SK-N-SH treated with all-trans-retinoic acid at 6 μM for 48 hours (cell line): Measurements from ENCODE around the gene SLC35E4.
A peak's percentile ranks its signal among the peaks of the same experiment; 100 is the strongest.

Source experiments
- ATAC-seq: fragments of 200-7000 bp; cut with Tn5 transposase; 3 replicates; pipeline ENCODE4 v1.9.1; 2020; ENCODE audit warnings: mild to moderate bottlenecking, moderate library complexity
- ARNTL ChIP-seq: fragments of 450-650 bp; formaldehyde crosslinking; IDR thresholded peaks from 2 replicates; pipeline ENCODE4 v1.5.0; 2020; ENCODE audit warnings: low read depth, mild to moderate bottlenecking, moderate library complexity, borderline replicate concordance
- BACH2 ChIP-seq: fragments of 250-450 bp; sonication (Bioruptor Pico); IDR thresholded peaks from 2 replicates; pipeline ENCODE4 v1.9.0; 2021; ENCODE audit warnings: mild to moderate bottlenecking, borderline replicate concordance
- CSDC2 ChIP-seq: fragments of 250-450 bp; sonication (Bioruptor Pico); IDR thresholded peaks from 2 replicates; pipeline ENCODE4 v1.5.0; 2020; ENCODE audit warnings: mild to moderate bottlenecking, moderate library complexity
- ESRRG ChIP-seq: fragments of 250-450 bp; sonication (Bioruptor Pico); IDR thresholded peaks from 2 replicates; pipeline ENCODE4 v1.6.1; 2021; ENCODE audit warnings: mild to moderate bottlenecking
- PPARA ChIP-seq: fragments of 250-450 bp; sonication (Bioruptor Pico); IDR thresholded peaks from 2 replicates; pipeline ENCODE4 v1.5.0; 2020; ENCODE audit warnings: mild to moderate bottlenecking, borderline replicate concordance
- SNAI2 ChIP-seq: fragments of 250-450 bp; sonication (Bioruptor Pico); IDR thresholded peaks from 2 replicates; pipeline ENCODE4 v1.5.0; 2020; ENCODE audit warnings: mild to moderate bottlenecking, moderate library complexity
- TOX ChIP-seq: fragments of 250-450 bp; sonication (Bioruptor Pico); IDR thresholded peaks from 2 replicates; pipeline ENCODE4 v1.8.0; 2021; ENCODE audit warnings: mild to moderate bottlenecking, moderate library complexity, borderline replicate concordance
- ZC3H10 ChIP-seq: fragments of 250-450 bp; sonication (Bioruptor Pico); IDR thresholded peaks from 2 replicates; pipeline ENCODE4 v1.5.1; 2021; ENCODE audit warnings: mild to moderate bottlenecking, moderate library complexity
- ZFP3 ChIP-seq: fragments of 250-450 bp; sonication (Bioruptor Pico); IDR thresholded peaks from 2 replicates; pipeline ENCODE4 v1.5.0; 2020; ENCODE audit warnings: mild to moderate bottlenecking, moderate library complexity
- ZFP30 ChIP-seq: fragments of 450-650 bp; formaldehyde crosslinking; IDR thresholded peaks from 2 replicates; pipeline ENCODE4 v1.5.0; 2022; ENCODE audit warnings: mild to moderate bottlenecking, moderate library complexity
- ZNF70 ChIP-seq: fragments of 450-650 bp; formaldehyde crosslinking; IDR thresholded peaks from 2 replicates; pipeline ENCODE4 v1.5.0; 2020; ENCODE audit warnings: mild to moderate bottlenecking, moderate library complexity
- ZNF8 ChIP-seq: fragments of 450-650 bp; formaldehyde crosslinking; IDR thresholded peaks from 2 replicates; pipeline ENCODE4 v1.5.0; 2020; ENCODE audit warnings: mild to moderate bottlenecking, moderate library complexity
- TF ChIP-seq, protein P1 (sequence below): fragments of 250-450 bp; sonication (Bioruptor Pico); IDR thresholded peaks from 2 replicates; pipeline ENCODE4 v1.8.0; 2020; ENCODE audit warnings: mild to moderate bottlenecking, moderate library complexity, borderline replicate concordance
- TF ChIP-seq, protein P2 (sequence below): fragments of 250-450 bp; sonication (Bioruptor Pico); IDR thresholded peaks from 2 replicates; pipeline ENCODE4 v1.5.1; 2020; ENCODE audit warnings: low read depth, mild to moderate bottlenecking, moderate library complexity
- TF ChIP-seq, protein P3 (sequence below): fragments of 250-450 bp; sonication (Bioruptor Pico); IDR thresholded peaks from 2 replicates; pipeline ENCODE4 v1.5.0; 2020; ENCODE audit warnings: mild to moderate bottlenecking, moderate library complexity

The SLC35E4 gene

DNA sequence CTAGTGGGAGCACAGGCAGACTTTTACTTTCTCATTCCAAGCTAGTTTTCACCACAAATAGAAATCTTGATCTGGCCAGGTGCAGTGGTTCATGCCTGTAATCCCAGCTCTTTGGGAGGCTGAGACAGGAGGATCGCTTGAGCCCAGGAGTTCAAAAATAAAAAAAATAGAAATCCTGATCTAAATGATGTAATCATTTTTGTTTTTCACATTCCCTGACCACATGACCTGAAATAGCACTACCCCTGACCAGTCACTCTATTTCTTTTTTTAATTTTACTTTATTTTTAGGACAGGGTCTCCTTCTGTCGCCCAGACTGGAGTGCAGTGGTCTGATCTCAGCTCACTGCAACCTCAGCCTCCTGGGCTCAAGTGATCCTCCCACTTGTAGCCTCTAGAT, 30.9 kb upstream of the SLC35E4 start:
- no peak for ATAC-seq
- TF ChIP-seq, protein P1, sequence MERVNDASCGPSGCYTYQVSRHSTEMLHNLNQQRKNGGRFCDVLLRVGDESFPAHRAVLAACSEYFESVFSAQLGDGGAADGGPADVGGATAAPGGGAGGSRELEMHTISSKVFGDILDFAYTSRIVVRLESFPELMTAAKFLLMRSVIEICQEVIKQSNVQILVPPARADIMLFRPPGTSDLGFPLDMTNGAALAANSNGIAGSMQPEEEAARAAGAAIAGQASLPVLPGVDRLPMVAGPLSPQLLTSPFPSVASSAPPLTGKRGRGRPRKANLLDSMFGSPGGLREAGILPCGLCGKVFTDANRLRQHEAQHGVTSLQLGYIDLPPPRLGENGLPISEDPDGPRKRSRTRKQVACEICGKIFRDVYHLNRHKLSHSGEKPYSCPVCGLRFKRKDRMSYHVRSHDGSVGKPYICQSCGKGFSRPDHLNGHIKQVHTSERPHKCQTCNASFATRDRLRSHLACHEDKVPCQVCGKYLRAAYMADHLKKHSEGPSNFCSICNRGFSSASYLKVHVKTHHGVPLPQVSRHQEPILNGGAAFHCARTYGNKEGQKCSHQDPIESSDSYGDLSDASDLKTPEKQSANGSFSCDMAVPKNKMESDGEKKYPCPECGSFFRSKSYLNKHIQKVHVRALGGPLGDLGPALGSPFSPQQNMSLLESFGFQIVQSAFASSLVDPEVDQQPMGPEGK: no peak
- TF ChIP-seq, protein P2, sequence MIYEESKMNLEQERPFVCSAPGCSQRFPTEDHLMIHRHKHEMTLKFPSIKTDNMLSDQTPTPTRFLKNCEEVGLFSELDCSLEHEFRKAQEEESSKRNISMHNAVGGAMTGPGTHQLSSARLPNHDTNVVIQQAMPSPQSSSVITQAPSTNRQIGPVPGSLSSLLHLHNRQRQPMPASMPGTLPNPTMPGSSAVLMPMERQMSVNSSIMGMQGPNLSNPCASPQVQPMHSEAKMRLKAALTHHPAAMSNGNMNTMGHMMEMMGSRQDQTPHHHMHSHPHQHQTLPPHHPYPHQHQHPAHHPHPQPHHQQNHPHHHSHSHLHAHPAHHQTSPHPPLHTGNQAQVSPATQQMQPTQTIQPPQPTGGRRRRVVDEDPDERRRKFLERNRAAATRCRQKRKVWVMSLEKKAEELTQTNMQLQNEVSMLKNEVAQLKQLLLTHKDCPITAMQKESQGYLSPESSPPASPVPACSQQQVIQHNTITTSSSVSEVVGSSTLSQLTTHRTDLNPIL (CRISPR knock-in tag): no peak
- TF ChIP-seq ZFP3 (CRISPR knock-in tag) (no peak), TOX (CRISPR knock-in tag) (no peak), ARNTL (CRISPR knock-in tag) (no peak)

DNA sequence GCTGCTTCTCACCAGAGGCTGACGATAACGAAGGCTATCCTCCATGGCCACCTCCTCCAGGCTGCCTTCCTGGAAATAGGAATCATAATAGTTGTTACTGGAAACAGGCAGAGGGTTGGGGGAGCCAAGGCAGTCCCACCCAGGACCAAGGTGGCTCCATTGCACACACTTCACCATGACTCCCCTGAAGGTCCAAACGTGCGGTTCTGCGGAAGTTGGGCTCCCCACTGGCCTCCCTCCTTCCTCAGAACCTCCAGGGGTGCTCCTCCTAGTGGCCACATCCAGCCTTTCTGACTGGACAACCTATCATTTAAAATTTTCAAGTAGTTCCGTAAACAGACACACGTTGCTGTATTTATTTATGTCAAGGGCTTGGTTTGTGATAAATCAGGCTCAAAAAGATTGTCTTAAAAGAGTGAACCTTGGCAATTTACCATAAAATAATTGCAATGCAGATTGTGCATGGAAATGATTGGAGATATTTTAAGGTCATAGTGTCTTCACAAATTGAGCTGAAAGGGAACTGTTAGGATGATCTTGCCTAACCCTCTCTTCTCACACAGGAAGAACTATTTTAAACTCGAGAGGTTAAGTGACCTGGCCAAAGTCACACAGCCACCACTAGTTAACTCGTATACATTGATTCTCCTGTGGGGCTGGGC, 30.0 kb upstream of the SLC35E4 start:
- ATAC-seq: peak; percentile 61
- TF ChIP-seq ZNF8 (CRISPR knock-in tag) (no peak), ZNF70 (CRISPR knock-in tag) (no peak), ZFP3 (CRISPR knock-in tag) (no peak), ZFP30 (CRISPR knock-in tag) (no peak), ZC3H10 (CRISPR knock-in tag) (no peak), BACH2 (CRISPR knock-in tag) (no peak)
- TF ChIP-seq, protein P1: no peak

DNA sequence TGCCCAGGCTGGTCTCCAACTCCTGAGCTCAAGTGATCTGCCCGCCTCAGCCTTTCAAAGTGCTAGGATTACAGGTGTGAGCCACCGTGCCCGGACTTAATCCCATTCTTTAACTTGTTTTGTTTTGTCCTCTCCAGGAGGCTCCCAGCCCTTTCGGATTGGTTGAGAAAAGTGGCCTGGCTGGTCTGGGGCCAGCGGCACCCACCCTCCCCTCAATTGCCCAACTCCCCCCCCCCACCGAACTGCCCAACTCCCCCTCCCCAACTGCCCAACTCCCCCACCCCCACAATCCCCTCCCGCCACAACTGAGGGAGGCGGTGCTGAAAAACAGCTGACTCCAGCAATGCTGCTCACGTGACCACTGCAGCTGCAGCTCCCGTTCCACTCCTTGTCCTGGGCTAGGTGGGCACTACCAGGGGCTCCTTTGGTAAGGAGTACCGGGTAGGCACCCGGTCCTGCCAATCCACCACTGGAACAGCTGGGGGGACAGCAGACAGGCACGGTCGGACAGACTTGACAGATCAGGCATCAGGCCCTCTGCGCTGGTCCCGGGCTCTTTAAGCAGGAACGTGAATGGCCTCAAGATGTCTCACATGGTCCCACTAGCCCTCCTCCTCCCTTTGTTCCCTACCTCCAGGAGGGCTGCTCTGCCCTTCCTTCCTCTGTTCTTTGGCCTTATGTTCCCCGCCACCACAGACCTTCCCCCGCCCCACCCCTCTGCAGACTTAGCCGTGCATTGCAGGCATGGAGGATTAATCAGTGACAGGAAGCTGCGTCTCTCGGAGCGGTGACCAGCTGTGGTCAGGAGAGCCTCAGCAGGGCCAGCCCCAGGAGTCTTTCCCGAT, 28.9 kb upstream of the SLC35E4 start, which contains the start of gene TCN2:
Gene TCN2 (plus strand): TSS at position 720 of the 845 bp plus-strand sequence. CDS start 158 bp downstream, outside the sequence.
- ATAC-seq: peak; percentile 82
- TF ChIP-seq CSDC2 (CRISPR knock-in tag) (no peak), SNAI2 (no peak)

DNA sequence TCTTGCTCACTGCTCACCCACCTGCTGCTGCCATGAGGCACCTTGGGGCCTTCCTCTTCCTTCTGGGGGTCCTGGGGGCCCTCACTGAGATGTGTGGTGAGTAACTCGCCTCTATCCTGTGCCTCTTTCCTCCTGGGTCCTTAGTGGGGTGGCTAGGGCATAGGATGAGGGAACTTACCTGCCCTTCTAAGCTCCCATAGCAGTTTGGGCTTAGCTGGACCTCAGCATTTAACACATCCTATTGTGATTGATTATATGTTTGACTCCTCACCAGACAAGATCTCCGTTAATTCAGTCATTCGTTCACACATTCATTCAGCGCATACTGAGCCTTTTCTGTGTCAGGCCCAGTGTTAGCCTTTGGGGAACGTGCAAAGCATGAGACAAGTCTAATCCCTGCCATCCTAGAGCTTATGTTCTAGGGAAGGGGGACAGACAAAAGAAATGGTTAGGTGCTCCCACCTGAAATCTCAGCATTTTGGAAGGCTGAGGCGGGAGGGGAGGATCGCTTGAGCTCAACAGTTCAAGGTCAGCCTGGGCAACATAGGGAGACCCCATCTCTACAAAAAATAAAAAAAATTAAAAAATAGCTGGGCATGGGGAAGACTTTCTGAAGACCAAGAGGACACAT, 28.2 kb upstream of the SLC35E4 start:
- TF ChIP-seq PPARA (CRISPR knock-in tag): no peak
- no peak for TF ChIP-seq TOX (CRISPR knock-in tag)
- TF ChIP-seq ARNTL (CRISPR knock-in tag): no peak
- no peak for TF ChIP-seq ZC3H10 (CRISPR knock-in tag)
- TF ChIP-seq, protein P3, sequence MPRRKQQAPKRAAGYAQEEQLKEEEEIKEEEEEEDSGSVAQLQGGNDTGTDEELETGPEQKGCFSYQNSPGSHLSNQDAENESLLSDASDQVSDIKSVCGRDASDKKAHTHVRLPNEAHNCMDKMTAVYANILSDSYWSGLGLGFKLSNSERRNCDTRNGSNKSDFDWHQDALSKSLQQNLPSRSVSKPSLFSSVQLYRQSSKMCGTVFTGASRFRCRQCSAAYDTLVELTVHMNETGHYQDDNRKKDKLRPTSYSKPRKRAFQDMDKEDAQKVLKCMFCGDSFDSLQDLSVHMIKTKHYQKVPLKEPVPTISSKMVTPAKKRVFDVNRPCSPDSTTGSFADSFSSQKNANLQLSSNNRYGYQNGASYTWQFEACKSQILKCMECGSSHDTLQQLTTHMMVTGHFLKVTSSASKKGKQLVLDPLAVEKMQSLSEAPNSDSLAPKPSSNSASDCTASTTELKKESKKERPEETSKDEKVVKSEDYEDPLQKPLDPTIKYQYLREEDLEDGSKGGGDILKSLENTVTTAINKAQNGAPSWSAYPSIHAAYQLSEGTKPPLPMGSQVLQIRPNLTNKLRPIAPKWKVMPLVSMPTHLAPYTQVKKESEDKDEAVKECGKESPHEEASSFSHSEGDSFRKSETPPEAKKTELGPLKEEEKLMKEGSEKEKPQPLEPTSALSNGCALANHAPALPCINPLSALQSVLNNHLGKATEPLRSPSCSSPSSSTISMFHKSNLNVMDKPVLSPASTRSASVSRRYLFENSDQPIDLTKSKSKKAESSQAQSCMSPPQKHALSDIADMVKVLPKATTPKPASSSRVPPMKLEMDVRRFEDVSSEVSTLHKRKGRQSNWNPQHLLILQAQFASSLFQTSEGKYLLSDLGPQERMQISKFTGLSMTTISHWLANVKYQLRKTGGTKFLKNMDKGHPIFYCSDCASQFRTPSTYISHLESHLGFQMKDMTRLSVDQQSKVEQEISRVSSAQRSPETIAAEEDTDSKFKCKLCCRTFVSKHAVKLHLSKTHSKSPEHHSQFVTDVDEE (CRISPR knock-in tag): no peak
- no peak for TF ChIP-seq ZNF70 (CRISPR knock-in tag)
- TF ChIP-seq ZFP30 (CRISPR knock-in tag): no peak
- TF ChIP-seq ESRRG (CRISPR knock-in tag): no peak
- ATAC-seq: peak; percentile 11

DNA sequence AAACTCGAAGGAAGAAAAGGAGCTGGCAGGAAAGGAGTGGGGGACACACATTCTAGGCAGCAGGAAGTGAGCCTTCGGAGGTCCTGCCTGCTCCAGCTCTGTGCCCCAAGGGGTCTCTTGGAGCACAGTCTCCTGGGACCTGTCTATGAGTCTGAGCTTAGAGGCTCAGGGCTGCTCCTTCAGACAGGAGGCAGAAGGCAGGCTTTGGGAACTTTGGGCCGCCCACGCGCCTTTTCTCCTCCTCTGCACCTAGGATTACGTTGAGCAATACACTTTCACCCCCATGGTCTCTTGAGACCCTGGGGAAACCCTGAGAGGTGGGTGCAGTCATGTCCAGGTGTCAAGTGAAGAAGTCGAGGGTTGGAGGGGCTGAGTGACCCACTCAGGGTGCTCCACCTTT, 27.6 kb upstream of the SLC35E4 start:
- no peak for ATAC-seq
- TF ChIP-seq ESRRG (CRISPR knock-in tag): no peak
- TF ChIP-seq, protein P1: no peak
- TF ChIP-seq ZNF8 (CRISPR knock-in tag): no peak
- TF ChIP-seq, protein P3 (CRISPR knock-in tag): no peak
- TF ChIP-seq SNAI2: no peak
- TF ChIP-seq, protein P2 (CRISPR knock-in tag): no peak
- no peak for TF ChIP-seq PPARA (CRISPR knock-in tag)
